ENCODE measurements around the gene FAM234B. TPM values are rescaled to one million over a fixed set of nuclear protein-coding genes. Genes with fewer than 3 reads are reported as not detected.

The FAM234B gene
- total and polyA plus RNA-seq, 2 of the 8 experiments (the other 6 are each of a cell fraction or from before 2014, with no cell fraction given): 12.5 to 29.1 TPM

DNA sequence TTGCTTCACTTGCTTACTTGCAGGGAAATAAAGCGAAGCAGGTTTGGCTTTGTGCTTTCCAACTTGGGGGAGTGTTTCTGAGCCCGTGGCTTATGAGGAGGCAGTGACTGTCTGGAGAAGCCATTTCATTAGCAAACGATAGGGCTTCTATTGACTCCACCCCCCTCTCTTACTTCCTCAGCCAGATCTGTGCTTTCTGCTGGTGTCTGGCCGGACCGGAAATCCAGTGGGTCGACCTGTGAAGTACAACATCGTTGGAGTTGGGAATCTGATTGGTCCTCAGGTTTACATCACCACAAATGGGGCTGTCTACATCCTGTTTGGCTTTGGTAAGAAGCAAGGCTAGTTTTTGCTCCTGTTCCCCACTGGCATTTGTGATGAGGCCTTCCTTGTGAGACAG, 22.3 kb downstream of the FAM234B start:
- Histone ChIP-seq H3K4me1 (replicated peaks in 1 of 4; ENCODE audit: control insufficient read depth in 3 of 4, insufficient read depth in 4 of 4, low read length in 3 of 4) (peaks cover 0 to 2% (median 0%) of the 10 kb centered on the region in 4 experiments; a peak in 1 of 7 replicates), H3K4me3 (ENCODE audit: extremely low read depth in 1 of 4, insufficient read depth in 2 of 4, low read depth in 3 of 4, low read length in 4 of 4) (no peak overlapping the region), H3K23ac (ENCODE audit: insufficient read length) (no peak overlapping the region), H3K79me2 (ENCODE audit: control insufficient read depth in 1 of 2, insufficient read depth in 2 of 2, low read length in 2 of 2) (no peaks in the 10 kb centered on the region), H3K4ac (replicated peaks; ENCODE audit: insufficient read length, low read depth, low read length) (no peak overlapping the region), H3K79me1 (ENCODE audit: low read depth, low read length) (no peaks in the 10 kb centered on the region), H2BK15ac (ENCODE audit: low read length) (no peak overlapping the region), H3K18ac (ENCODE audit: extremely low read depth, low read length) (no peak overlapping the region), H4K8ac (ENCODE audit: extremely low read depth, insufficient read depth, low read length) (no peak overlapping the region), H4K5ac (ENCODE audit: insufficient read length, low read depth, low read length) (no peak overlapping the region), H4K91ac (replicated peaks; ENCODE audit: insufficient read length, low read length) (no peak overlapping the region), H4K20me1 (replicated peaks in 1 of 2; ENCODE audit: control insufficient read depth in 1 of 2, insufficient read depth in 2 of 2, low read length in 2 of 2) (peaks cover 0 to under 1% of the 10 kb centered on the region in 2 experiments), H3K27ac (ENCODE audit: low read depth, low read length) (no peak overlapping the region), H2BK120ac (replicated peaks; ENCODE audit: low read depth, low read length) (no peak overlapping the region), H2AK5ac (ENCODE audit: low read depth, low read length) (no peak overlapping the region), H3K56ac (replicated peaks; ENCODE audit: insufficient read length, low read depth, low read length) (no peak overlapping the region), H3K9ac (replicated peaks in 1 of 4; ENCODE audit: extremely low read depth in 1 of 4, low read depth in 3 of 4, low read length in 3 of 4) (no peak overlapping the region), H3K14ac (ENCODE audit: insufficient read length) (no peak overlapping the region), H3K23me2 (ENCODE audit: low read depth, low read length) (no peaks in the 10 kb centered on the region), H2BK20ac (ENCODE audit: low read length) (no peak overlapping the region), H3K27me3 (replicated peaks in 1 of 4; ENCODE audit: control insufficient read depth in 3 of 4, extremely low read depth in 1 of 4, insufficient read depth in 3 of 4, low read length in 3 of 4) (no peaks in the 10 kb centered on the region), H3K9me3 (ENCODE audit: insufficient read depth in 2 of 2, low read depth in 1 of 2, low read length in 1 of 2) (no peaks in the 10 kb centered on the region), H2AFZ (ENCODE audit: low read length) (no peak overlapping the region), H3K4me2 (ENCODE audit: insufficient read depth in 1 of 2, low read depth in 2 of 2, low read length in 2 of 2) (no peak overlapping the region), H2BK5ac (ENCODE audit: low read depth, low read length) (no peak overlapping the region), H3K36me3 (ENCODE audit: control insufficient read depth in 2 of 4, insufficient read depth in 4 of 4, low read length in 3 of 4) (peaks cover 4 to 61% (median 23%) of the 10 kb centered on the region in 4 experiments; a peak in 7 of 8 replicates), H2BK12ac (ENCODE audit: low read depth, low read length) (no peak overlapping the region)
- no peak for DNase-seq (ENCODE audit: low read depth in 1 of 2, low spot score in 2 of 2)
- POLR2A ChIA-PET (ENCODE audit: partially characterized antibody): interaction anchor here (0.6 to 4.5 kb wide), 4 partner anchors 17 to 189 kb away, joined by 3 to 16 read pairs (median 3); no protein-coding TSS in a partner anchor
- no peak for FAIRE-seq
- 92% methylated on average over 7 of the region's 7 CpGs; no CpG with 5 or more reads in 1 of the 2 experiments for WGBS, 2 experiments (ENCODE audit: extremely low coverage in 1 of 2, insufficient coverage in 1 of 2, insufficient read length in 1 of 2, insufficient replicate concordance in 2 of 2, low coverage in 1 of 2, low lambda C conversion rate in 2 of 2, missing lambda C conversion rate in 1 of 2)
- CTCF ChIA-PET (ENCODE audit: partially characterized antibody): interaction anchor here (0.9 to 3.4 kb wide), 8 partner anchors 13 to 153 kb away, joined by 3 to 17 read pairs (median 3); no protein-coding TSS in a partner anchor
- TF ChIP-seq SP1 (IDR thresholded peaks at IDR 0.05; ENCODE audit: low read depth, low read length) (no peak), TBP (IDR thresholded peaks at IDR 0.05; ENCODE audit: low read depth, low read length) (no peak), SUZ12 (IDR thresholded peaks at IDR 0.05; ENCODE audit: low read length) (no peak), MAFK (IDR thresholded peaks at IDR 0.05; ENCODE audit: low read depth, low read length) (no peak), SIX5 (IDR thresholded peaks at IDR 0.05; ENCODE audit: low read depth, low read length) (no peak), CREB1 (IDR thresholded peaks at IDR 0.05) (no peak), SP4 (IDR thresholded peaks at IDR 0.05; ENCODE audit: low read length) (no peak), RXRA (IDR thresholded peaks at IDR 0.05; ENCODE audit: insufficient read depth, low read depth, low read length) (no peak), HDAC2 (IDR thresholded peaks at IDR 0.05; ENCODE audit: borderline replicate concordance in 1 of 2, low read depth in 2 of 2, low read length in 2 of 2) (no peak), POU5F1 (IDR thresholded peaks at IDR 0.05; ENCODE audit: low read depth, low read length) (no peak), YY1 (IDR thresholded peaks at IDR 0.05; ENCODE audit: low read depth, low read length) (no peak), NANOG (IDR thresholded peaks at IDR 0.05; ENCODE audit: insufficient read depth, low read depth, low read length, poor library complexity, severe bottlenecking) (no peak), CTBP2 (IDR thresholded peaks at IDR 0.05; ENCODE audit: borderline replicate concordance, insufficient read depth, insufficient read length, low read length) (no peak)
- TF ChIP-seq, protein P1, sequence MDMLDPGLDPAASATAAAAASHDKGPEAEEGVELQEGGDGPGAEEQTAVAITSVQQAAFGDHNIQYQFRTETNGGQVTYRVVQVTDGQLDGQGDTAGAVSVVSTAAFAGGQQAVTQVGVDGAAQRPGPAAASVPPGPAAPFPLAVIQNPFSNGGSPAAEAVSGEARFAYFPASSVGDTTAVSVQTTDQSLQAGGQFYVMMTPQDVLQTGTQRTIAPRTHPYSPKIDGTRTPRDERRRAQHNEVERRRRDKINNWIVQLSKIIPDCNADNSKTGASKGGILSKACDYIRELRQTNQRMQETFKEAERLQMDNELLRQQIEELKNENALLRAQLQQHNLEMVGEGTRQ (IDR thresholded peaks at IDR 0.05; ENCODE audit: low read length): no peak
